AG20443 (cell line): ENCODE measurements around the gene RASA3.
"Not testable (repeated sequence)": the region's sequence is repeated elsewhere in the genome, so short reads cannot be mapped to it uniquely, and the experiment has no call there.

Experiments
- DNase-seq: peaks from one replicate; pipeline ENCODE4 v3.0.0; 2012; ENCODE audit warnings: low spot score, mixed read lengths

RASA3 gene

DNA sequence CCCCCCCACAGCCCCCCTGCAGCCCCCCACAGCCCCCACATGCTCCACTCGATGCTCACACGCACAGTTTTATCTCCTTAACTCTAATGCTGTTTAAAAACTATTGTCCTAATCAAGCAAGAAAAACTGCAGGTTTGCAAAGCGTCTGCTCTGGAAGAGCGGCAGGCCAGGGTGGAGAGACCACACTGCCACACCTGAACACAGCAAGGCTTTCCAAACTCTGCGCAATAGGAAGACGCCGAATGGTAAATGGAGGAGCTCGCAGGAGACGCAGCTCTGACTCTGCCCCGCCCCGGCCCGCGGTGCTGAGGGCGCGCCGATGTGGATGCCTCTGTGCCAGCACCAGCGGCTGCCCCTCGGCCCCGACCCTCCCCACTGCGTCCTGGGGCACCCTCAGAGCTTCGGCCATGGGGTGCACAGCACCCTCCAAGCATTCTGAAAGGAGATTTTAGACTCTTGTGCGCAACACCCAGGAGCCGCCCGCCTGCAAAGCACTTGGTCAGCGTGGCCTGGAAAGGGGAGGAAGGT is 32.4 kb downstream of the RASA3 start:
- no peak for DNase-seq

GRCh38 chr13:114099191-114099590 is 33.2 kb downstream of the RASA3 start:
- peak; percentile 92 for DNase-seq

GRCh38 chr13:114098689-114099056 is 33.8 kb downstream of the RASA3 start:
- not testable (repeated sequence) for DNase-seq

DNA sequence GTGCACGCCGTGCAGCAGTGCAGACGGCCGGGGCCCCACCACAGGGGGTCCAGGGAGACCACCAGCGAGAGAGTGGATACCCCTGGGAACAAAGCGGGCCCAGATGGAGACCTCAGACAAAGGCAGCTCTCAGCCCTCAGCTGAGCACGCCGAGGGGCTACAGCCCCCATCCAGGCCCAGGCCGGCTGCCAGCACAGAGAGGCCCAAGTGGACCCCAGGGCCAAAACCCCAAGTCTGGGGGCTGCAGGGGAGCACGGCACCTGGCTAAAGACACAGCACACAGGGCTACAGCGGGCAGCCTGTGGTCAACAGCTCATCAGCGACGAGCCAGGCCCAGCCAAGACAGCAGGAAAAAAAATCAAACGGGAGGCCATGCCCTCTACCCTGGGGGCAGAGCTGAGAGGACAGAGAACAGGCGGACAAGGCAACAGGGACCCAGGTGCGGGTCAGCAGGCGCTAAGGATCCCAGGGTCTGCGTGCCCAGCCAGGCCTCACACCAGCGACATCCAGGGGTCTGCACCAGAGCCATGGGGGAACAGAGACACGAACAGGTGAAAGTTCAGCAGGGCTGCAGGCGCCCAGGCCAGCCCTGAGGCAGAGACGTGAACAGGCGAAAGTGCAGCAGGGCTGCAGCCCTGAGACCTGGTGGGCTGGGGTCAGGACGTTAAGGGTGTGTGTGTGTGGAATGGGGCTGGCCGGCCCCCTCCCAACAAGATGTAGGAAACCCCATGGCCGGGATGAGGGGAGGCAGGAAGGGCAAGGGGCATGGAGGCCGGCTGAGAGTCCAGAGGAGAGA is 34.3 kb downstream of the RASA3 start:
- no peak for DNase-seq

DNA sequence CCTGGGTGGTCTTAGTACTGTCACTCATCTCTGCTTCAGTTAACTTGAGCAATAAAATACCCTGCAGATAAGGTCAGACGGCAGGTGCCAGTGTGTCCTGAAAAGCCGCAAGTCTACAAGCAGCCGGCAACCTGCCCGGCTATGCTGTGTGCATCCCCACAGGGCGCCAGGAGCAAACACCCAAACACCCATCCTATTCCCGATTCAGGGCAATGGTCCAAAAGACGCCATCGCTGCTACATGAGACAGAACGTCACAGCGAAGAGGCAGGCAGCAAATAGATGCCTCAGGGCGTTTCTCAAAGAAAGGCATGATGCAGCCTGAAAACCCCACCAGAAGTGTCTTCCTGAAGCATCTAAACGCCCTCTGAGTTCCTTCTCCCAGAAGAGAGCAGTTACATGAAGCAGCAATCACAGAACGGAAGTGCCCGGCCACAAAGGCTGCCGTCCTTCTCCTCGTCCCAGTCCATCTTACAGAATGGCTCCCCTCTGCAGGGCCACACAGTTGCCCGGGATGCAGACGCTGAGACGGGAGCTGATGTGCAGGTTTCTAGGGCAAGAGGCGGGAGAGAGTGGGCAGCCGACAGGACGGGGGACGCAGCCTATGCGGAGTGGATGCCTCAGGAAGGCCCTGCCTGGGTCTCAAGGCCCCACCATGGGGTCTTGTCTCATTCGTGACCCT is 35.1 kb downstream of the RASA3 start:
- DNase-seq, result no peak

- DNase-seq, result no peak
These were observed 35.6 kb downstream of the RASA3 start for GRCh38 chr13:114096811-114097211.

DNA sequence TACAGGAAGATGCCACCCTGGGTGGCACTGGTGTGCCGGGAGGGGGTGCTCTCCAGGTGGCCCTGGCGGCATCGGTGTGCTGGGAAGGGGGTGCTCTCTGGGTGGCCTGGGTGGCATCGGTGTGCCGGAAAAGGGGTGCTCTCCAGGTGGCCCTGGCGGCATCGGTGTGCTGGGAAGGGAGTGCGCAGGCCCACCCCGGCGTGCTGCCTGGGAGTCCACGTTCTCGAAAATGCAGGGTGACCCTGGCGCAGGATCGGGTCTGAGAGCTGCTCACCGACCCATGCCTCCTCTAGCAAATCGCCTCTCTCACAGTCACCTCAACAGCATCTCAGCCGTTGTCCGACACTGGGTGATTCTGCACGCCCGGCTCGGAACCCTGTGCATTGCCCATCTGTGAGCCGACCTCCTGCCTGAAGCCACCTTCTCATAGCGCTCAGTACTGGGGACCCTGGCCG is 36.4 kb downstream of the RASA3 start:
- no peak for DNase-seq

DNA sequence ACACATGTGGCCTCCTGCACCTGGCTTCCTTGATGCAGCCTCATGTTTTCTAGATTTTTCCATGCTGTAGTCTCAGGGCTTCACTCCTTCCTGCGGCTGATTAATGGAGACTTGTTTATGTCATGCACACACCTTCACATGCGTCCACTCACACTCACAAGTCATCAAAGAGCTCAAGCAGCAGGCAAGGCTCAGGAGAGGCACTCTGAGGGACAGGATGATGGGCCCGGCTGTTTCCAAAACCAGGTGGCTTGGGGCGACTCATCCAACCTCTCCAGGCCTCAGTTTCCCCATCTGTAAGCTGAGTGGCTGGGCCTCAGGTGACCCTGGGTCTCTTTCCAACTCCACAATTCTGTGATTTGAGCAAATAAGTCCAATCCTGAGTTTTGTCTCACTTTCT is 36.9 kb downstream of the RASA3 start:
- no peak for DNase-seq

GRCh38 chr13:114093118-114093517 is 39.3 kb downstream of the RASA3 start:
- no peak for DNase-seq

GRCh38 chr13:114092468-114092867 is 40.0 kb downstream of the RASA3 start:
- no peak for DNase-seq

DNA sequence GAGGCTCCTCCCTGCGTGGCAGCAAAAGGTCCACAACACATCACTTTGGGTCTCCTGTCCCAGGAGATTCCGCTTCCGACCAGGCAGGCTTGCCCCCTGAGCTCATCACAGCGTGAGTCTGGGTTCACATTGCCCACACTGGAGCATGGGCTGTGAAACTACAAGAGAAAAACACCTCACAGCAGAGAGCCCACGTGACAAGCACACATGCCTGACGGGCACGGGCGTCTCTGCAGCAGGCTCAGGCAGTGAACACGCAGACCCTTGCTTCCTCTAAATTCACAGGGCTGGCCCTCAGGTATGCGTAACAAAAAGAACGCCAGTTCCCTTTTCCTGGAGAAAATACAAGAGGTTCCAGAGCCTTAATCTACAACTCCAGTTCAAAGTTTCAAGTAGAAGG is 41.9 kb downstream of the RASA3 start:
- DNase-seq, result no peak

GRCh38 chr13:114089751-114090400 is 42.5 kb downstream of the RASA3 start:
- DNase-seq, result no peak

- DNase-seq, result no peak
These were observed 43.1 kb downstream of the RASA3 start for GRCh38 chr13:114089341-114089740.

- DNase-seq, result no peak
These were observed 43.6 kb downstream of the RASA3 start for GRCh38 chr13:114088863-114089262.

- DNase-seq, result no peak
These were observed 44.2 kb downstream of the RASA3 start for GRCh38 chr13:114088234-114088633.

- no peak for DNase-seq
These were observed 45.0 kb downstream of the RASA3 start for GRCh38 chr13:114087430-114087829.

DNA sequence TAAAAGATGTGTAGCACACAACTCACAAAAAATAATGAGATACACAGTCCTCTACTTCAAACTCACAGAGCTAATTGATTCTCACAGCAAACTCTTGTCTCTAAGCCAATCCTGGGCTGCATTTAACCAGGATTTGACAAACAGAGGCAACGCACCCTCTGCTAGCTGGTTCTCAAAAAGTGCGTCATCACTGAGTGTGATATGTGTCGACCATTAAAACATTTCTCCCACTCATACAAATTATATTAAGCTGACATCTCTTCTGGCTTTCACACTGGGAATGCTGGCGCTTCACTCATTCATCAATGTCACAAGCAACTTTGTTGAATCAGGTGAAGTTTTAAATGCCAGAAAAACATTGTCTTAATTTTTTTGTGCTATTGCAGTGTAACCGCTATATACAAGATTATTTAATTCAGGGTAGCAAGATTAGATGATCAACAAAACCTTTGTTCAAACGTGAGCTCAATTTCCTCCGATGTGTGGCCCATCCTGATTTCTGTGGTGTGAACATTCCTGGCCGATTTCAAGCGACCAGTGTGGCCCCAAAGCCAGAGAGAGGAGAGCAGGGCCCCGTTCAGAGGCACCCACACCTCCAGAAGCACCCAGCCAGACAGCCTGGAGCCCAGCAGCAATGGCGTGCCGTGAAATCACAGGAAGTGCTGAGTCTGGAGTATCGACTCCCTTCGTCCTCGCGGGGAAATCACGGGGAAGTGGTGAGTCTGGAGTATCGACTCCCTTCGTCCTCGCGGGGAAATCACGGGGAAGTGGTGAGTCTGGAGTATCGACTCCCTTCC is 49.4 kb downstream of the RASA3 start:
- no peak for DNase-seq

GRCh38 chr13:114081761-114082681 is 50.4 kb downstream of the RASA3 start:
- no peak for DNase-seq

DNA sequence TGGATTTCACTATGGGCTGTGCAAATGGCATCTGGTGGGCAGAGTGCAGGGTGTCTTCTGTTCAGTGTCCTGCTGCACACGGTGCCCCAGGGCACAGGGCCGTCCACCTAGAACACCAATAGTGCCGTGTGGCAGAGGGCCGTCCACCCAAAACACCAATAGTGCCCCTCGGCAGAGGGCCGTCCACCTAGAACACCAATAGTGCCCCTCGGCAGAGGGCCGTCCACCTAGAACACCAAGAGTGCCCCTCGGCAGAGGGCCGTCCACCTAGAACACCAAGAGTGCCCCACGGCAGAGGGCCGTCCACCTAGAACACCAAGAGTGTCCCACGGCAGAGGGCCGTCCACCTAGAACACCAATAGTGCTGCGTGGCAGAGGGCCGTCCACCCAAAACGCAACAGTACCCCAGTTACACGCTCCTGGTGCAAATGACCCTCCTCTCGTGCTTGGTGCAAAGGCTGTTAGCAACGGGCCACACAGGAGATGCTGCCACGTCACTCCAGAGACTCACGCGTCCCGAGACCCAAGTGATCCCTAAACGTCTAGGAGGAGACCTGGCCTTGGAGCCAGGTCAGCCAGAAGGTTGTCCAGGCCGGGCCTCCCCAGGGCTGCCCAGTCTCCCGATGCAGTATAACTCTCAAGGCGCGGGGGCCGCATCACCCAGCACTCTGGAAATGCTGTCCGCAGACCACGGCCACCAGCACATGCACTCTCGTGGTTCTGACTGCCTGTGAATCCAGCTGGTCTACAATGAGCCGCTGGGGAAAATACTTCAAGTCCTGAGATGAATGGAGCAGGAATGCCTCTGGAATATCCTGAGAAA is 51.5 kb downstream of the RASA3 start:
- DNase-seq, result no peak
